ENCODE measurements around the gene TBX21.

Gene TBX21

GRCh38 chr17:47729476-47729875, 3.6 kb upstream of the TBX21 start:
- Histone ChIP-seq H3K4me3 (ENCODE audit: insufficient read depth, low read length, poor library complexity, severe bottlenecking) (no peak overlapping the region), H3F3A (ENCODE audit: insufficient read depth) (no peaks in the 10 kb centered on the region), H2AFZ (ENCODE audit: low read depth, low read length, severe bottlenecking) (no peak overlapping the region), H3K36me3 (ENCODE audit: low read length) (no peaks in the 10 kb centered on the region), H3K9ac (ENCODE audit: low read length) (no peak overlapping the region), H3K27ac (ENCODE audit: low read depth, low read length) (no peak overlapping the region), H3K9me3 (ENCODE audit: insufficient read depth, low read length) (no peaks in the 10 kb centered on the region), H3K79me2 (ENCODE audit: insufficient read depth, low read length) (no peaks in the 10 kb centered on the region), H3K9me2 (replicated peaks; ENCODE audit: insufficient read depth, low read length) (no peaks in the 10 kb centered on the region), H3K27me3 (ENCODE audit: low read length) (no peaks in the 10 kb centered on the region), H4K20me1 (ENCODE audit: low read depth, low read length) (no peaks in the 10 kb centered on the region), H3K4me2 (ENCODE audit: low read depth, low read length, poor library complexity, severe bottlenecking) (no peak overlapping the region)
- TF ChIP-seq, protein P1, sequence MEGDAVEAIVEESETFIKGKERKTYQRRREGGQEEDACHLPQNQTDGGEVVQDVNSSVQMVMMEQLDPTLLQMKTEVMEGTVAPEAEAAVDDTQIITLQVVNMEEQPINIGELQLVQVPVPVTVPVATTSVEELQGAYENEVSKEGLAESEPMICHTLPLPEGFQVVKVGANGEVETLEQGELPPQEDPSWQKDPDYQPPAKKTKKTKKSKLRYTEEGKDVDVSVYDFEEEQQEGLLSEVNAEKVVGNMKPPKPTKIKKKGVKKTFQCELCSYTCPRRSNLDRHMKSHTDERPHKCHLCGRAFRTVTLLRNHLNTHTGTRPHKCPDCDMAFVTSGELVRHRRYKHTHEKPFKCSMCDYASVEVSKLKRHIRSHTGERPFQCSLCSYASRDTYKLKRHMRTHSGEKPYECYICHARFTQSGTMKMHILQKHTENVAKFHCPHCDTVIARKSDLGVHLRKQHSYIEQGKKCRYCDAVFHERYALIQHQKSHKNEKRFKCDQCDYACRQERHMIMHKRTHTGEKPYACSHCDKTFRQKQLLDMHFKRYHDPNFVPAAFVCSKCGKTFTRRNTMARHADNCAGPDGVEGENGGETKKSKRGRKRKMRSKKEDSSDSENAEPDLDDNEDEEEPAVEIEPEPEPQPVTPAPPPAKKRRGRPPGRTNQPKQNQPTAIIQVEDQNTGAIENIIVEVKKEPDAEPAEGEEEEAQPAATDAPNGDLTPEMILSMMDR (IDR thresholded peaks at IDR 0.05; ENCODE audit: insufficient read depth, low read length, poor library complexity, severe bottlenecking): no peak
- TF ChIP-seq EZH2phosphoT487 (conservative IDR thresholded peaks at IDR 0.05; ENCODE audit: low read length): no peak

DNA sequence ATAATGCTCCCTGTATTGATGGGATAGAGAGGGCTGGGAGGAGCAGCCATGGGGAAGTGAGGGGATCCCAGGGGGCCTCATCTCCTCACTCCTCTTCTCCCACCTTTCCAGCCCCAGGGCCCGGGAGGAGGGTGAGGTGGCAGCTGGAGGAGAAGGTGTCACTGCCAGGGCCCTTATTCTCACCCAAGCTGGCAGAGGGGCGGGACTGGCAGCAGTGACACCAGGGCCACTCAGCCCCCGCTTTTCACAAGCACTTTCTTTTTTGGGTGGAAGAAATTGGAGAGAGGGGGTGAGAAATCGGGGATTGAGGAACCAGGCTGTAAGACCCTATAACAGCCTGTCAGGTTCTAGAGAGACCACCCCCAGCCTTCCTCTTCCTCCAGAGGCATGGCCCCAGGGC, 2.4 kb upstream of the TBX21 start:
- Histone ChIP-seq H3K9ac (ENCODE audit: low read length) (no peak overlapping the region), H4K20me1 (ENCODE audit: low read depth, low read length) (no peaks in the 10 kb centered on the region), H3K9me3 (ENCODE audit: insufficient read depth, low read length) (no peaks in the 10 kb centered on the region), H3K36me3 (ENCODE audit: low read length) (no peaks in the 10 kb centered on the region), H3K27me3 (ENCODE audit: low read length) (no peaks in the 10 kb centered on the region), H3K4me3 (ENCODE audit: insufficient read depth, low read length, poor library complexity, severe bottlenecking) (no peak overlapping the region), H3K4me2 (ENCODE audit: low read depth, low read length, poor library complexity, severe bottlenecking) (no peak overlapping the region), H3F3A (ENCODE audit: insufficient read depth) (no peaks in the 10 kb centered on the region), H3K9me2 (replicated peaks; ENCODE audit: insufficient read depth, low read length) (no peaks in the 10 kb centered on the region), H2AFZ (ENCODE audit: low read depth, low read length, severe bottlenecking) (no peak overlapping the region), H3K79me2 (ENCODE audit: insufficient read depth, low read length) (no peaks in the 10 kb centered on the region), H3K27ac (ENCODE audit: low read depth, low read length) (no peak overlapping the region)
- TF ChIP-seq, protein P1 (IDR thresholded peaks at IDR 0.05; ENCODE audit: insufficient read depth, low read length, poor library complexity, severe bottlenecking): no peak
- TF ChIP-seq EZH2phosphoT487 (conservative IDR thresholded peaks at IDR 0.05; ENCODE audit: low read length): no peak

- no peak for TF ChIP-seq EZH2phosphoT487 (conservative IDR thresholded peaks at IDR 0.05; ENCODE audit: low read length)
- TF ChIP-seq, protein P1 (IDR thresholded peaks at IDR 0.05; ENCODE audit: insufficient read depth, low read length, poor library complexity, severe bottlenecking): no peak
- no peaks in the 10 kb centered on the region for H4K20me1 ChIP-seq (ENCODE audit: low read depth, low read length)
- no peaks in the 10 kb centered on the region for H3K9me3 ChIP-seq (ENCODE audit: insufficient read depth, low read length)
- no peak overlapping the region for H3K9ac ChIP-seq (ENCODE audit: low read length)
- no peaks in the 10 kb centered on the region for H3F3A ChIP-seq (ENCODE audit: insufficient read depth)
- no peak overlapping the region for H2AFZ ChIP-seq (ENCODE audit: low read depth, low read length, severe bottlenecking)
- H3K27ac ChIP-seq (ENCODE audit: low read depth, low read length): no peak overlapping the region
- no peaks in the 10 kb centered on the region for H3K27me3 ChIP-seq (ENCODE audit: low read length)
- no peak overlapping the region for H3K4me3 ChIP-seq (ENCODE audit: insufficient read depth, low read length, poor library complexity, severe bottlenecking)
- H3K4me2 ChIP-seq (ENCODE audit: low read depth, low read length, poor library complexity, severe bottlenecking): no peak overlapping the region
- H3K9me2 ChIP-seq (replicated peaks; ENCODE audit: insufficient read depth, low read length): no peaks in the 10 kb centered on the region
- no peaks in the 10 kb centered on the region for H3K36me3 ChIP-seq (ENCODE audit: low read length)
- H3K79me2 ChIP-seq (ENCODE audit: insufficient read depth, low read length): no peaks in the 10 kb centered on the region
These were observed 1.6 kb upstream of the TBX21 start for GRCh38 chr17:47731396-47731795.

Measured in SU-DHL-6 (cell line).